Activated effector memory CD4-positive, alpha-beta T cell treated with anti-CD3 and anti-CD28 coated beads, Interleukin-2, amount 50 U/mL, for 16 hours (primary cell): Measurements from ENCODE around the gene PKHD1.

Source experiments
- DNase-seq: peaks from one replicate; pipeline ENCODE4 v3.0.0-alpha.2; 2020

The PKHD1 gene

GRCh38 chr6:51775942-51776860 is 311.2 kb downstream of the PKHD1 start:
- DNase-seq, result no peak

DNA sequence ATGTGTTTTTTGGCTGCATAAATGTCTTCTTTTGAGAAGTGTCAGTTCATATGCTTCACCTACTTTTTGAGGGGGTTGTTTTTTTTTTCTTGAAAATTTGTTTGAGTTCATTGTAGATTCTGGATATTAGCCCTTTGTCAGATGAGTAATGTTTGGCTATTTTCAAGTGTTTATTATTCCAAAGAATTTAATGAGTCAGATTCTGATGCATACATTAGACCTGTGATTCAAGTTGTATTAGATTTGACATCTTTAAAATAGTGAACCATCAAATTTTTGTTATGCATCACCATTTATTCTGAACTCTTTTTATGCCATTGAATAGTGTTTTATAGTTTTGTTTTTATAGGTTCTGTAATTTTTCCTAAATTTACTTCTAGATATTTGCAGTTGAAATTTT is 319.3 kb downstream of the PKHD1 start:
- DNase-seq, result no peak

DNA sequence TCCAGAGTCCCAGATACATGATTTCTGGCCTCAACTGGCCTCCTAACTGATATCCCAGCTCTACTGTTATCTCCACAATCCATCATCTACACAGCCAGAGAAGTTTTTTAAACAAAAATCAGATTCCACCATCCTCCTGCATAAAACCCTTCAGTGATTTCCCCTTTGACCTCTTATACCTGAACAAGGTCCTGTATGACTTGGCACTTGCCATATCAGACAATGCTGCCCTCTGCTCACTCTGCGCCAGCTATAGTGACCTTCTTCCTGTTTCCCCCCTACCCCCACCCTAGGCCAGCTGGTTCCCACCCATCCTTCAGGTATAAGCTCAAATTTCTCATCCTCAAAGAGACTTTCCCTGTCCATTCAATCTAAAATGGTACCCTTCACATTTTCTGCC is 322.2 kb downstream of the PKHD1 start:
- no peak for DNase-seq

GRCh38 chr6:51753635-51754034 is 333.8 kb downstream of the PKHD1 start:
- no peak for DNase-seq

- no peak for DNase-seq
These were observed 343.4 kb downstream of the PKHD1 start for GRCh38 chr6:51743999-51744398.

GRCh38 chr6:51740658-51741057 is 346.8 kb downstream of the PKHD1 start:
- DNase-seq, result no peak

DNA sequence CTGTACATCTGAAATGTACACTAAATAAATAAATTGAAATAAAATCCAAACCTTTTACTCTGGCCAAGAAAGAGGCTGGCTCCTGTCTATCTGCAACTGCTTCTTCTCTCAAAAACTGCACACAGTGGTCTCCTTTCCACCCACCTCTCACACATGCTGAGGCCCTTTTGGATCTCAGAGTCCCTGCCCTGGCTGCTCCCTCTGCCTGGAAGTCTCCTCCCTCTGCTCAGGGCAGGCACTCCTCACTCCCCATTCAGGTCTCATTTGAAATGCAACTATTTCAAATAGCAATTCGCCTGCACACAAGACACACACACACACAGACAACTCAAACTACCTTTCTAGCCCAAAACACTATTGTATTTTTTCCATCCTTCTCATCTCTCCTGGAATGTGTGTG is 348.8 kb downstream of the PKHD1 start:
- no peak for DNase-seq

DNA sequence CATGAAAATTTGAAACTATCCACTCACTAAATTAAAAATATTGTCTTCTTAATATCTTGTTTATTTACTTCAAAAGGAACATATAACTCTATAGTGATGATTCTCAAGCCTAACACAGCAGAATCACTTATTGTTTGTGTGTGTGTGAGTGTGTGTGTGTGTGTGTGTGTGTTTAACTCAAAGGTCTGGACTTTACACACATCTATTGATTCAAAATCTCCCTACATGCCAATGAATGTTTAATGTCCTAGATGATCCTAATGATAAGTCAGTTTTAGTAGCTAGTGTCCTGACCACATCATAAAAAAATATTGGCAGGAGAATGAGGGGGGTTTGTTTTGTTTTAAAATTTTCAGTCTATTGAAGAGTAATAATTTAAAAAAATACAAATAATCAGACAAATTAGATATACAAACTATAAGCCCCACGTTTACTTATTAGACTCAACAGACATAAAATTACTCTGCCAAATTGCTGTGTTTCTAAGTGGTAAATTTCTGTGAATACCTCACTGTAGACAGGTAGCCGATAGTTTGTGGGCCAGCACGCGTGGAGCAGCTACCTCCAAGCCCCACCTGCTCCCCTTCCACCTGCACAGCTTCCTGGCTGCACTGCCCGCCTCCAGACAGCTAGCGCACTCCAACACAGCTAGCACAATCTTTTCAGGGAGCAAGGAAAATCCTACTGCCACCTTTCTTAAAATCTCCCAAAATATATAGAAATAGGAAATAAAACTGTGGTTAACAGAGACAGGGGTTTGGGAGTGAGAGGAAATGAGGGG is 349.6 kb downstream of the PKHD1 start:
- no peak for DNase-seq

DNA sequence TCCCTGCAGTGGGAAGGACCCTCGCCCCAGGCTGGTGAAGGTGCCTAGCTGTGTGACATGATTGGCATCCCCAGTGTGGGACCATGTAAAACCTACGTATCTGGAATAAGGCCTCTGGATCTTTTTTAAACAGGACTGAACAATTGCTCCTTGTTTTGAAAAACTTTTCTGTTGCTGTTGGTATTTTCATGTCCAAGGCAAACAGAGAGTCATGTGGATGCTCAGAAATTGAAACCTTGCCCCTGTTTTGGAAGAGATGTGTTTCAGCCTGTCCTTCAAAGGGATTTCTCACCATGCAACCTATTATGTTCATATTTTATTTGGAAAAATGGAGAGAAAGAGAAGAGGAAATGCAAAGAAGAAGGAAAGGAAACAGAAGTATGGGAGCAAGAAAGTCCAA is 362.3 kb downstream of the PKHD1 start:
- no peak for DNase-seq

DNA sequence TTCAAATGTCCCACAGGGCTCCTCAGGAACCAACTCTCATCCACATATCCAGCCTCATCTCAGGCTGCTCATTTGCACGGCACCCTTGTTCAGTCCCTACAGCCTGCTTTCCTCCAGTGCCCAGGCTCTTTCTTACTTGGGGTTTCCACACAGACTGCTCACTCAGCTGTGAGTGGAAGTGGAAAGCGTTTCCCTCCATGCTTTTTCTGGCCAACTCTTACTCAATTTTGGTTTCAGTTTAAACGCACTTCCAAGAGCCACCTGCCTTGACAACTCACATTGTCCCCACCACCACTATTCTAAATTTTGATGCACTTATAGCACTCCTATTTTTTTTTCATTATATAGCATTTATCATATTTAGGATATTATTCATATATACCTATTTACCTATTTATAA is 367.1 kb downstream of the PKHD1 start:
- DNase-seq, result no peak

DNA sequence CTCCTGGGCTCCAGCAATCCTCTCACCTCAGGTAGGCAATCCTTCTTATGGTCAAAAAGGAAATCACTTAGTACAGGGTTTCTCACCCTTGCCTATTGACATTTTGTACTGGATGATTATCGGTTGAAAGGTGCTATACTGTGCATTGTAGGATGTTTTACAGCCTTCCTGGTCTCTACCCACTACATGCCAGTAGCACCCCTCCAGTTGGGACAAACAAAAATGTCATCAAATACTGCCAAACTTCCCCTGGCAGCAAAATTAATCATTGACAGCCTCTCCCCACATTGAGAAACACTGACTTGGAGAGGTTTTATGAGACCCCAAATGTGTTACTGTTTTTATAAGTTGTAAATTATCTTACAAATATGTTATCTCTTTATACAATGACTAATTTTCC is 368.1 kb downstream of the PKHD1 start:
- no peak for DNase-seq

GRCh38 chr6:51718533-51718932 is 368.9 kb downstream of the PKHD1 start:
- DNase-seq, result no peak

DNA sequence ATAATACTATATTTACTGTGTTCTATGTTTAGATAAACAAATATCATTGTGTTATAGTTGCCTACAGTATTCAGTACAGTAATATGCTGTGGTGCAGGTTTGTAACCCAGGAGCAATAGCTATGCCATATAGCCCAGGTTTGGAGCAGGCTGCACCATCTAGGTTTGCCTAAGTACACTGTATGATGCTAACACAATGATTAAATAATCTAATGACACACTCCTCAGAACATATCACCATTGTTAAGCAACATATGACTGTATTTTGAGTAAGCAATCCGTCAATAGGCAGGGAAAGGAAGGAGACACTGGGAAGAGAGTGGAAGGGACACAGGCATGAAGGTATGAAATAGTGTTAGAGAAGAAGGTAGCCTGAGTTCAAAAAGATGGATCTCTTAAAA is 369.9 kb downstream of the PKHD1 start:
- DNase-seq, result no peak

GRCh38 chr6:51711876-51712275 is 375.5 kb downstream of the PKHD1 start:
- no peak for DNase-seq

- DNase-seq, result no peak
These were observed 381.3 kb downstream of the PKHD1 start for GRCh38 chr6:51706086-51706485.

GRCh38 chr6:51704932-51705540 is 382.4 kb downstream of the PKHD1 start:
- no peak for DNase-seq

DNA sequence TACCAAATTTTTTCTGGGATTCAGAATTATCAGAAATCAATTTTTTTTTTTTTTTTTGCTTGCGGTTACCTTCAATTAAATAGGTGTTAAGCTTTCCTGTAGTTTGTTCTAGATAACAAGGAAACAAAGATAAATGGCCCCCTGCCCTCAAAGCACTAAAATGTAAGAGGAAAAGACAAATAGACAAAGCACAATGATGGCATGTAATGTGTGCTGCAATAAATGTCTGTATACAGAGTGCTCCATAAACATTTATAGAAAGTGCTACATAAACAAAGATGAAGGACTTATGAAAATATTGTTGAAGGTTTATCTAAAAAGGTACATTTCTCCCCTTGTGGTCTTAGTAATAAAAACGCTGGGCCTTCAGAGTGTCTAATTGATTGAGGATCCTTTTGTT is 384.6 kb downstream of the PKHD1 start:
- DNase-seq, result no peak

DNA sequence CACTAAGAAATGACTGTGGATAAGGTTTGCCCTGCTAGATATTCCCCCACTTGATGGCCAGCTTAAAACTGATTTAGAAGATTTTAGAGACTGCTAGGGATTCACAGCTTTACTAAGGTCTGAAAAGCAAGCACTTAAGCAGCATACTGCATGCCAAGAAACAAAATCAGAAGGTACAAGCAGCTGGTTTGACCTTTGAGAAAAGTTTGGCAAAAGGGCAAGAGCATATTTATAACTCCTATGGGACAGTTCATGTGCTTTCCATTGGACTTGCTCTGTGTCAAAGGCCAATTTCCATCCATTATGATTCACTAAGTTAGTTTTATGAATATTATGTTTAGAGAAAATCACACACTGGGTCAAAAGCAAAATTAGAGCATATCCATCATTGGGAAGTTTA is 402.8 kb downstream of the PKHD1 start:
- DNase-seq, result no peak

DNA sequence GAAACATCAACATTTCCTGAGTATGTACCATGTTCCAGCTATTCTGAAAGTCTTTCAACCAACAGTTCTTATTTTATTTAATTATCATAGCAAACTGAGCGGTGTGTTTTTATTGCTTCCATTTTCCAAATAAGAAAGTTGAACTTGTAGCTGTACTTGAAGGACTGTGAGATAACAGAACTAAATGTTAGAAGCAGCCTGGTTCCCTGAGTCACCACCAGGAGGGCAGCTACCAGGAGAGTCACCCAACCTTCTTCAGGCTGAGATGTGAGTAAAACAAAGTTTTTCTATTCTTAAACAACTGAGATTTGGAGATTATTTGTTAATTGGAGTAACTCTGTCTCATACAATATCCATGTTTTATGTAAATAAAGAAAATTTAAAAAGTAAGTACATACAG is 403.4 kb downstream of the PKHD1 start:
- no peak for DNase-seq

DNA sequence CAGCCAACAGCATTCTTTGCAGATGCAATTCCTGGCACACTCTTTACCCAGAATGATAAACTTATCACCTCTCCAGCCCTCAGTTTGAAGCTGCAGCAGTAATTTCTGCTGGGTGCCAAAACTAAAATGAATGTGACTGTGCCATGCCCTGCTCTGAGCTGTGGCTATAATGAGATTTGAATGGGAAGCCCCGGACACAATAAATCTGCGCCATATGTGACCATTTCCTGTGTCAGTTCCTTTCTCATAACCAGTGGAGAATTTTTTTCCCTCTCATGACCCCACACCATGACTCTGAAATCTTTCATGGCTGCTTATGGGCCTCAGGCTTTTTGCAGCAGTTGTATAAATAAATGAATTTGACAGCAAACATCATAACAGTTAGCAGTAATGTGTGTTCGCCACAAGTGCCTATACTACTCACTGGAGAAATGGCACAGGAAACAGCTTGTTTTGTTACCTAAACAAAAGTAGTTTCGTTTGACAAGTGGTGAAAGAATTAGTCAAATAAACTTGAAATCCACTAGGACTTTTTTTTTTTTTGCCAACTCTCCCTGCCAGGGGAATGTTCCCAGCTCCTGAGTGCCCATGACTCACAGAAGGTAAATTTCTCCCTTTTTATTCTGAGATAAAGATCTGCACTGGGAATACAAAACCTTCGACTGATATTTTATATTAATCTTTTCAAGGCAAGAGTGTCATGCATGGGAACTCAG is 408.4 kb downstream of the PKHD1 start:
- DNase-seq, result no peak

GRCh38 chr6:51678274-51678673 is 409.1 kb downstream of the PKHD1 start:
- no peak for DNase-seq

DNA sequence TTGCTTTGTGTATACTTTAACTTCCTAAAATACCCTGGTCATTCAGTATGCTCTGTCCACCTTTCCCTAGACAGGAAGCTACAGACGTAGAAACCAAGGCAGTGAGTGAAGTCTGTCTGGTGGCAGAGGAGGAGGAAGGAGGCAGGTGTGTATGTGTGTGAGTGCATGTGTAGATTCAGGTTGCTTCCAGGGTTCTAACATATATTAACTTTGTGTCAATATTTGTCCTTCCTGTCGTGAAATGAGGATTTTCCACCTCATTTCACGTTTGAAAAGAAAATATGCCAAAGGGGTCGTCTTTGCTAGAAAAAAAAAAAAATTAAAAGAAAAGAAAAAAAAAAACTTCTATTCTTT is 411.5 kb downstream of the PKHD1 start:
- DNase-seq, result no peak
